Measurements from ENCODE around the gene ZDHHC14. TPM values are rescaled to one million over a fixed set of nuclear protein-coding genes. Genes with fewer than 3 reads are reported as not detected.
A peak's percentile ranks its signal among the peaks of the same experiment; 100 is the strongest.

ZDHHC14 gene
- total RNA-seq, 1 donor from 2014 or later, result 10.0 TPM

- ATAC-seq, result peak; percentile 52
- intact Hi-C loops (cut with micrococcal nuclease), result no loop called here
- peak; percentile 60 for DNase-seq
Measured at GRCh38 chr6:157434349-157435033, 53.5 kb downstream of the ZDHHC14 start.

DNA sequence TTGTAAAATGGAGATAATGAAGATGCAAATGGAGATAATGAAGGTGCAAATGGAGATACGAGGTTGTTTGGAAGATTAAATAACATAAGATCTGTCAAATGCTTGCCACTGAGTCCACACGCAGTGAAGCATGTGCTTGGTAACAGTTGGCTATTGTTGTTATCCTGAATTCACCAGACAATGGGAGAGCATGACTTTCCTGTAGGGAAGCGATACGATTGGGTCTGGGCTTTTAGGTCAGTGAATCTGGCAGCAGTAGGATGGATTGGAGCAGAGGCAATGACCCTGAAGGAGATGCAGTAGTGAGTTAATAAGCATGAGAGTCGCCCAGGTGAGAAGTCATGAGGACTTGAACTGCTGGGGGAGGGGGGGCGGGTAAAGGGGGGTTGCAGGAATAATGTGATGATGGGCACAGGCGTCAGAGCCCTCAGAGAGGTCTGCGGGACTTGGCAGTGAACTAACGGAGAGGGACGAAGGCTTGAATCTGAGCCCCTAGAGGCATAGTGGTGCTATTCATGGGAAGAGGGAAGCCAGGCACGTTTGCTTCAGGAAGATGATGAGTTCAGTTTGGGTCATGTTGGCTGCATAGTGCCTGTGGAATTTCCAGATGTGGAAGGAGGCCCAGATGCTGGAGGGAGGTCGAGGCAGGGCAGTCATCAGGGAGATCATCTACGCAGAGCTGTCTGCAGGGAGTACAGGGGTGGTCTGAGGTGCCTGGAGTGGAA lies 55.4 kb downstream of the ZDHHC14 start:
- no peak for DNase-seq
- intact Hi-C loops (cut with micrococcal nuclease), result no loop called here
- peak; percentile 28 for ATAC-seq

- peak; percentile 7 for ATAC-seq
- intact Hi-C loops (cut with micrococcal nuclease), result no loop called here
- DNase-seq, result no peak
Measured at GRCh38 chr6:157436944-157437336, 56.0 kb downstream of the ZDHHC14 start.

- DNase-seq (no peak), ATAC-seq (peak; percentile 51)
- intact Hi-C loops (cut with micrococcal nuclease), result no loop called here
Measured at GRCh38 chr6:157438611-157439111, 57.7 kb downstream of the ZDHHC14 start.

- intact Hi-C loops (cut with micrococcal nuclease), result no loop called here
- no peak for ATAC-seq
- DNase-seq, result no peak
Measured at GRCh38 chr6:157440171-157440570, 59.2 kb downstream of the ZDHHC14 start.

- intact Hi-C loops (cut with micrococcal nuclease), result no loop called here
- DNase-seq, result no peak
- no peak for ATAC-seq
Measured at GRCh38 chr6:157442291-157442690, 61.3 kb downstream of the ZDHHC14 start.

GRCh38 chr6:157443066-157443800 lies 62.2 kb downstream of the ZDHHC14 start:
- DNase-seq (no peak), ATAC-seq (no peak)
- intact Hi-C loops (cut with micrococcal nuclease), result no loop called here

GRCh38 chr6:157445277-157446009 lies 64.5 kb downstream of the ZDHHC14 start:
- intact Hi-C loops (cut with micrococcal nuclease), result no loop called here
- ATAC-seq (peak; percentile 21), DNase-seq (no peak)

DNA sequence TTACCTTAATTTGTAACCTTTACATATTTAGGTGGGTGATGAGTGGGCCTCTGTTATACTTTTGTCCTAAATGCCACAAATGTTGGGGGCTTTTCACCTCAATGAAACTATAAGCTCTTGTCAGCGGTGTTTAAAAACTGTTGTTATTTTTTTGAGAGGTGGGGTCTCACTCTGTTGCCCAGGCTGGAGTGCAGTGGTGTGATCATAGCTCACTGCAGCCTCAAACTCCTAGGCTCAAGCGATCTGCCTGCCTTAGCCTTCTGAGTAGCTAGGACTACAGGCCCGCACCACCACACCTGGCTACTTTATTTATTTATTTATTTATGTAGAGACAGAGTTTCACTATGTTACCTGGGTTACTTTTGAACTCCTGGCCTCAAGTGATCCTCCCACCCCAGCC lies 66.7 kb downstream of the ZDHHC14 start:
- ATAC-seq (no peak), DNase-seq (no peak)
- intact Hi-C loops (cut with micrococcal nuclease), result no loop called here

DNA sequence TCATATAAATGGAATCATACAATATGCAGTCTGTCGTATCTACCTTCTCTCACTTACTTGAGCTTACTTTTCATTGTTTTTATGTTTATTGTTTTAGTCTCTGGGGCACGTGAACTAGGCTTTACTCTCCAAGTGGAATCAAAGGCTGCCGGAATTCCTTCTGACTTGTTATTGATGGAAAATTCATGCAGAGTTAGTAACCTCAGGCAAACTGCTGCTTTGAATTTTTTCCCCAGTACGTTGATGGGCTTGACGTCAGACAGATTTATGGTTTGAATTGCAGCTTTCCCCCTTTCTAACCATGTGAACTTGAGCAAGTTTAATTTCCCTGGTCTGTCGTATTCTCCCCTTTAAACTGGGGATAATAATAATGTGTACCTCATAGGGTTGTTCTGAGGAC lies 68.6 kb downstream of the ZDHHC14 start:
- ATAC-seq (no peak), DNase-seq (no peak)
- intact Hi-C loops (cut with micrococcal nuclease), result no loop called here

GRCh38 chr6:157450931-157451742 lies 70.1 kb downstream of the ZDHHC14 start:
- ATAC-seq (no peak), DNase-seq (no peak)
- intact Hi-C loops (cut with micrococcal nuclease), result no loop called here

DNA sequence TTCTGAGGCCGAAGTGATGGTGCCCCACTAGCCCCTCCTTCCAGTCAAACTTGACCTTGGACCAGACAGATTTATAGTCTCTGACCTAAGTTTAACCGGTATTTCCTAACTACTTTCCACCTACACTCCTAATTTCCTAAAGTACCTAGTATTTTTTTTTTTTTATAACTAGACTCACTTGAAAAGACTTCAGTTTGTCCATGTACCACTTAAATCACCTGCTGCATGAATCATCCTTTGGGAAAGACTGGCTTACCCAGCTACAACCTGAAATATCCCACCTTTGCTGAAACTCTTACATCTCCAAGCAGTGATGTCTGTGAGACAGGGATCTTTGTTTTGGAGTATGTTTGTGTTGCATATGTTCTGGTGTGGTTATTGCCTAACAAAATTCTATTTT lies 71.1 kb downstream of the ZDHHC14 start:
- ATAC-seq (no peak), DNase-seq (no peak)
- intact Hi-C loops (cut with micrococcal nuclease), result no loop called here

DNA sequence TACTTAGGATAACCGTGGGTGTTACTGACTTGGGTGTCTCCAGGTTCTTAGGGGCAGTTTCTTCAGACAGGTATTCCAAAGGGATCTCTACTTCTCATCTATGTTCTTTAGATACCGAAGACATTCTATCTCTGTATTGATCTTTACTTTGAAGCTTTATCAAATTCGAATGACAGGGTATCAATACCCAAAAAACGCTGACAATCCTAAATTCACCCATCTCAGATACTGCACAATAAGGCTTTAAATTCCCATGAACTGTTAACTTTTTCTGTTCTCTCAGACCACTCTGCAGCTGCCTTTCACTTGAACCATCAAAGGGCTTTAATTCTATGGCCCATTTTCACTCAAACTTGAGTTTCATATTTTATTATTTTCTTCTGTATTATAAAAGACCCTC lies 72.1 kb downstream of the ZDHHC14 start:
- intact Hi-C loops (cut with micrococcal nuclease), result no loop called here
- no peak for ATAC-seq

DNA sequence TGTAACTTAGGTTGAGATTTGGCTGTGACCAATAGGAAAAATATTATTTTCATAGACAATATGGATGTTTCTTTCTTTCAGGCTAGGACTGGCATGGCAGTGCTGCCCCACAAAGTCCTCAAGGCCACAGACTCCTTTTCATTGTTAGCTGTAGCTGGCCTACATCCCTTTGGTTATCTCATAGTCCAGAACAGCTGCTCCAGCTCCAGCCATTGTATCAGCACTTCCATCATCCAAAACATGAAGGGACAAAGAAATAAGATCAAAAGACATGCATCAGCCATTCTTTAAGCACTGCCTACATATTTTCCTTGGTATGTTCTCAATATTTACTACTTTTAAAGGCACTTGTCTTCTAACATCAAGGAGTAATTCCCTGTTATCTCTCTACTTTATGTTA lies 73.0 kb downstream of the ZDHHC14 start:
- intact Hi-C loops (cut with micrococcal nuclease), result no loop called here
- DNase-seq, result no peak

More for the DNA sequence above, 72.1 kb downstream of the ZDHHC14 start:
- no peak for DNase-seq

DNA sequence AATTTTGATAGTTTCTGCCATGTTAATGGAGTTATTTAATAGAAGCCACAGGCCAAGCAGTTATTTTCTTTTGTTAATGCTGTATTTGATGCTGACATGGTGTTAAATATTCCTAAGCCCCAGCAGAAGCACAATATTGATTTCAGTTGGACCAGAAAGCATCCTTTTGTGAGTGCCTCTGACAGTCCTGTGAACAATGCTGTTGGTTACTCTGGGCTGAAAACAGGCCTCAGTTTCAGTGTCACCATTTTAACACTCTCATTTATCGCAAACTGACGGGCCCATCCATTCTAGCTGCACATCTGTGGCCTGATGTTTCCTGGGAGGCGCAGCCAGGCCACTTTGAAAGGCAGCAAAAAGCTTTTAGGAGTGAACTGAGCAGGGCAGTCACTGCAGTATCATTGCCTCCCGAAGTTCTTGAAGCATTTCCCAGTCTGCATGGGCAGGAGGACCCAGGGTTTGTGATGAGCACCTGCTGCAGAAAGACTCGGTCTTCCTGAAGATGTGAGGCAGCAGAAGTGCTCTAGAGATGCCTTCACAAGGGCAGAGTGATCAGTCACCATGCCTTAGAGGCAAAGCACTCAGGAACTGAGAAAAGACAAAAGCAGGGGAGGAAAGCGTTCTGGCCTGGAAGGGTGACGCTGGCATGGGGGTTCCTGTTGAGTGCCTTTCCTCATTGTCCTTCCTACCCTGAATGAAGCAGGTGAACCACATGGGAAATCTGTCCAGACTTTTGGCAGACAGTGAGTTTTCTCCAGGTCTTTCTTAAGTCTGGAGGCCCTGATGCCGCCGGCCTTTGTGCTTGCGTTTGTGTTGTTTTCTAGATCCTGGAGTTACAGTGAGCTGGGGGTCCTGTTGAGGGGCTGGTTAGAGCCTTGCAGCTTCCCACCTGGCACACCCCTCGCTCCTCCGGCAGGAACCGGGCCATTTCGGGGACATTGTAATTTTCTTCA lies 74.0 kb downstream of the ZDHHC14 start:
- intact Hi-C loops (cut with micrococcal nuclease), result no loop called here
- DNase-seq (no peak), ATAC-seq (no peak)

More for the DNA sequence above, 73.0 kb downstream of the ZDHHC14 start:
- ATAC-seq, result no peak

DNA sequence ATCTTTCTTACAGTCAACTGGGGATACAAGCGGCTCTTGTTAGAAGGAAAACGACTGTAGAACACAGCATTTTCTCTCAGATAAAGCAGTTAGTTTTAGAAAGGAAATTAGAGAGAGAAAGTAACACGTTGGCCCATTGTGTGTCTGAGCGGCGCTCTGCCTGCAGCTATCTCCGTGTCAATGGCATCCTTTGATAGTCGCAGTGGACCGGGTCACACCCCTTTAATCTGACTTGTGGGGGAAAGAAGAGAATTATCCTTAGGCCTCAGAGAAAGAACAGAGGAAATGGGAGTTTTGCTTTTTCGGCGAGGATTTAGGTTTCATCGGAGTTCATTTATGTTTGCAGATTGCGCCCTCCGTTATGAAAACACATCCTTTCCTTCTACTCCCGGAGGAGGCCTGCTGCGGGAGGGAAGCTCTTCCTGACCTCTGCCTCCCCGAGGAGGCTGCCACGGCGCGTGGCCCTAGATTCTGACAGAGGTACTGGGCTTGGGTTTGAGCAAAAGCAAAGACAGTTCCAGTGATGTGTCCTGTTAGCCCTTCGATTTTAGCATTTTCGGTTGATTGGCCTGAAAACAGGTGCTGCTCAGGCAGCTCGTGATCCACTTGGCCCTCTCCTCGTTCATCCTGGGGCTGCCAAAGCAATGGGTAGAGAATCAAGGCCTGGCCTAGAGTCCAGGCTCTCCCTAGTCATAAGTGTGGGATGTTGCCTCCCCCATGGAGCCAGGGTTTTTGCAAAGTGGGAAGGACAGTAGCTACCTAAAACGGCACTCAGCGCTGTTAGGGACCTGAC lies 74.9 kb downstream of the ZDHHC14 start:
- intact Hi-C loops (cut with micrococcal nuclease), result no loop called here
- no peak for DNase-seq
- peak; percentile 32 for ATAC-seq

- intact Hi-C loops (cut with micrococcal nuclease), result no loop called here
- ATAC-seq (no peak), DNase-seq (no peak)
Measured at GRCh38 chr6:157456524-157456829, 75.5 kb downstream of the ZDHHC14 start.

All from left ventricle myocardium superior (tissue), 1 donor.